Choroid plexus epithelial cell (primary cell): ENCODE measurements around the gene FBXW11.
A peak's percentile ranks its signal among the peaks of the same experiment; 100 is the strongest.
"Not testable (repeated sequence)": the region's sequence is repeated elsewhere in the genome, so short reads cannot be mapped to it uniquely, and the experiment has no call there.

Source experiments
- DNase-seq: peaks from one replicate; pipeline ENCODE4 v3.0.0-alpha.2; 2010; ENCODE audit warnings: low read depth
- H3K4me3 ChIP-seq: 2 replicates; pipeline ENCODE4 v1.5.1; 2011; ENCODE audit warnings: low read depth, mild to moderate bottlenecking, control low read depth, low read length, moderate library complexity
- TF ChIP-seq, protein P1 (sequence below): conservative IDR thresholded peaks from 2 replicates; pipeline ENCODE4 v1.5.1; 2011; ENCODE audit warnings: low read depth, mild to moderate bottlenecking, control low read depth, inconsistent platforms, low read length, moderate library complexity

FBXW11 gene

DNA sequence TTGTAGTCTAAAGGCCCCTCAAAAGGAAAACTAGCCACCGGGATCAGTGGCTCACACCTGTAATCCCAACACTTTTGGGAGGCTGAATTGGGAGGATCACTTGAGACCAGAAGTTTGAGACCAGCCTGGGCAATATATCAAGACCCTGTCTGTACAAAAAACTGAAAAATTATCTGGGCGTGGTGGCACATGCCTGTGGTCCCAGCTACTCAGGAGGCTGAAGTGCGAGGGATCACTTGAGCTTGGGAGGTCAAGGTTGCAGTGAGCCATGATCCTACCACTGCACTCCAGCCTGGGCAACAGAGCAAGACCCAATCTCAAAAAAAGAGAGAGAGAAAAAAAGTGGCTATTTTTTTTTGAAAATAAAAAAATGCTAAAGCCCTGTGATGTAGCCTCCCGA lies 55.2 kb downstream of the FBXW11 start:
- no peak for DNase-seq
- TF ChIP-seq, protein P1, sequence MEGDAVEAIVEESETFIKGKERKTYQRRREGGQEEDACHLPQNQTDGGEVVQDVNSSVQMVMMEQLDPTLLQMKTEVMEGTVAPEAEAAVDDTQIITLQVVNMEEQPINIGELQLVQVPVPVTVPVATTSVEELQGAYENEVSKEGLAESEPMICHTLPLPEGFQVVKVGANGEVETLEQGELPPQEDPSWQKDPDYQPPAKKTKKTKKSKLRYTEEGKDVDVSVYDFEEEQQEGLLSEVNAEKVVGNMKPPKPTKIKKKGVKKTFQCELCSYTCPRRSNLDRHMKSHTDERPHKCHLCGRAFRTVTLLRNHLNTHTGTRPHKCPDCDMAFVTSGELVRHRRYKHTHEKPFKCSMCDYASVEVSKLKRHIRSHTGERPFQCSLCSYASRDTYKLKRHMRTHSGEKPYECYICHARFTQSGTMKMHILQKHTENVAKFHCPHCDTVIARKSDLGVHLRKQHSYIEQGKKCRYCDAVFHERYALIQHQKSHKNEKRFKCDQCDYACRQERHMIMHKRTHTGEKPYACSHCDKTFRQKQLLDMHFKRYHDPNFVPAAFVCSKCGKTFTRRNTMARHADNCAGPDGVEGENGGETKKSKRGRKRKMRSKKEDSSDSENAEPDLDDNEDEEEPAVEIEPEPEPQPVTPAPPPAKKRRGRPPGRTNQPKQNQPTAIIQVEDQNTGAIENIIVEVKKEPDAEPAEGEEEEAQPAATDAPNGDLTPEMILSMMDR = no peak
- H3K4me3 ChIP-seq = no peak overlapping the region

- no peak overlapping the region for H3K4me3 ChIP-seq
- TF ChIP-seq, protein P1 = no peak
- no peak for DNase-seq
Measured at GRCh38 chr5:171946000-171946781, 60.2 kb downstream of the FBXW11 start.

DNA sequence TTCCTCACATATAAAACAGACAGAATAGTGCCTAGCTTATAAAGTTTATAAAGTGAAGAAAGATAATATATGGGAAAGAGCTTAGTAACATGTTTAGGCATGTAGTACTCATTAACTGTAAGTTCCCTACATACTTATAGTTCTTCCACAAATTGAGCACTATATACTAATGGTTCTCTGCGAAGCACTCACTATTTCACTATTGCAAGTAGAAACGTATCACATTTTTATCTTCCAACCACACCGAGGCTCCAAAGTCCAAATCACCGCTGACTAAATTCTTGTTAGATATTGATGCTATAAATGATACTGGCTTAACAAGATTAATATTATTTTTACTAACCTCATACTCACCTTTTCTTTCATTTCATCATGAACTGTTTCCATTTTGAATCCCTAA lies 61.0 kb downstream of the FBXW11 start:
- no peak overlapping the region for H3K4me3 ChIP-seq
- TF ChIP-seq, protein P1 = no peak
- no peak for DNase-seq

DNA sequence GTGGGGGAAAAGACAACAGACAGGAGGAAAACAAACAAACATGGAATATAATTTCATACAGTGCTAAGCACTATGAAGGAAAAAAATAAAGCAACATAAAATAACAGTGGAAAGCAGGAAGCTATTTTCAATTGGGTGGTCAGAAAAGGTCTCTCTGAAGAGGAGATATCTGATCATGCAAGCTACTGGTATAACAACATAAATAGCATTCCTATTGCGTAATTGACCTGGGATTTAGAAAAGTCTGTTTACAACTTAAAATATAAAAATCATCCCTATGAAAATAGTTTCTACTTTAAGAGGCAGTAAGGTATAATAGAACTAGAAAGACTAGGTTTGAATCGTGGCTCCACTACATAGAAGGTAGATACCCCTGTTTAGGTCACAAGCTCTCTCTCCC lies 61.4 kb downstream of the FBXW11 start:
- peak; percentile 63 for DNase-seq
- no peak overlapping the region for H3K4me3 ChIP-seq
- TF ChIP-seq, protein P1 = no peak

DNA sequence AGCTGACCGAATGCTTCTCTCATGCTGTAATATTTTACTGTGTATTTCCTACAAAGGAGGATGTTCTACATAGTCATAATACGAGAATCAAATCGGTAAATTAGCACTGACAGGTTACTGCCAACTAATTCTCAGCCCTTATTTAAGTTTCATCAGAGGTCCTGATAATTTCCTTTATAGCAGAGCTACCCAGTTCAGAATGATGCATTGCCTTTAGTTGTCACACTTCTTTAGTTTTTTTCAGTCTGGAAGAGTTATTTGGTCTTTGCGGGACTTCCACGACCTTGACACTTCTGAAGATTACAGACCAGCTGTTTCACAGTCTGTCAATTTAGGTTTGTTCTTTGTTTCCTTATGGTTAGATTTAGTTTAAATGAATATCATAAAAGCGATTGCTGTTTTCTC lies 64.3 kb downstream of the FBXW11 start:
- not testable (repeated sequence) for H3K4me3 ChIP-seq, DNase-seq

GRCh38 chr5:171941675-171942074 lies 64.8 kb downstream of the FBXW11 start:
- not testable (repeated sequence) for DNase-seq, H3K4me3 ChIP-seq

- not testable (repeated sequence) for H3K4me3 ChIP-seq, DNase-seq
Measured at GRCh38 chr5:171941275-171941674, 65.2 kb downstream of the FBXW11 start.

GRCh38 chr5:171939951-171940350 lies 66.5 kb downstream of the FBXW11 start:
- TF ChIP-seq, protein P1 = no peak
- H3K4me3 ChIP-seq = no peak overlapping the region
- DNase-seq = no peak

GRCh38 chr5:171938358-171938757 lies 68.1 kb downstream of the FBXW11 start:
- H3K4me3 ChIP-seq = no peak overlapping the region
- no peak for DNase-seq
- TF ChIP-seq, protein P1 = no peak
